ENCODE results near the gene MICAL3.

Gene MICAL3

DNA sequence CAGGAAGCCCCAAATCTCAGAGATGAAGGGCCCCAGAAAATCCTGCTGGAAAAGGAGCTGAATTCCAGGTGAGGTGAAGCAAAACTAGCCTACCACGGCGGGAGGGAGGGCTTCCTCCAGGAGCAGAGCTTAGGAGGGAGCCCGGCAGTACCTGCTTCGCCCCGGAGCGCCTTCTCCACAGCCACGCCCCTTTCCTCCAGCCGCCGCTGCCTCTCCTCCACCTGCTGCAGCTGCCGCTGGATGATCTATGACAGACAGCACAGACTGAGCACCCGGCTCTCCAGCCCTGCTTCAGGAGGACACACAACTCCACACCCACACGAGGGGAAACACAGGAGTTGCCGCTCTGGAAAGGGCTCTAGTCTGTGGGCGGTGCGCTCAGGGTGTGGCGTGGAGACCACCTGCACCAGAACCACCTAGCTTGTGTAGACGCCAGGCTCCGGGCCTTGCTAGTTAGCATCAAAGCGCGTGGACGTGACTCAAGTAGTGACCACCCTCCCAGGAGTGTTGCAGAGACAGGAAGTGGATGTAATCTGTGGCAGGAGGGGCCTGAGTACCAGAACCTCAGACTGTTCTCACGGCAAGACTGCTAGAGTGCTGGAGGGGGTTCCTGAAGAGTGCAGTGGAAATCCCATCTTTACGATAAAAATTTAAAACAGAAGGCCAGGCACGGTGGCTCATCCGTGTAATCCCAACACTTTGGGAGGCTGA is 215.5 kb downstream of the MICAL3 start:
- TF ChIP-seq, protein P1, sequence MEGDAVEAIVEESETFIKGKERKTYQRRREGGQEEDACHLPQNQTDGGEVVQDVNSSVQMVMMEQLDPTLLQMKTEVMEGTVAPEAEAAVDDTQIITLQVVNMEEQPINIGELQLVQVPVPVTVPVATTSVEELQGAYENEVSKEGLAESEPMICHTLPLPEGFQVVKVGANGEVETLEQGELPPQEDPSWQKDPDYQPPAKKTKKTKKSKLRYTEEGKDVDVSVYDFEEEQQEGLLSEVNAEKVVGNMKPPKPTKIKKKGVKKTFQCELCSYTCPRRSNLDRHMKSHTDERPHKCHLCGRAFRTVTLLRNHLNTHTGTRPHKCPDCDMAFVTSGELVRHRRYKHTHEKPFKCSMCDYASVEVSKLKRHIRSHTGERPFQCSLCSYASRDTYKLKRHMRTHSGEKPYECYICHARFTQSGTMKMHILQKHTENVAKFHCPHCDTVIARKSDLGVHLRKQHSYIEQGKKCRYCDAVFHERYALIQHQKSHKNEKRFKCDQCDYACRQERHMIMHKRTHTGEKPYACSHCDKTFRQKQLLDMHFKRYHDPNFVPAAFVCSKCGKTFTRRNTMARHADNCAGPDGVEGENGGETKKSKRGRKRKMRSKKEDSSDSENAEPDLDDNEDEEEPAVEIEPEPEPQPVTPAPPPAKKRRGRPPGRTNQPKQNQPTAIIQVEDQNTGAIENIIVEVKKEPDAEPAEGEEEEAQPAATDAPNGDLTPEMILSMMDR (IDR thresholded peaks at IDR 0.05): no peak
- TF ChIP-seq ZFX (IDR thresholded peaks at IDR 0.05; ENCODE audit: borderline replicate concordance): no peak
- no peak overlapping the region for H3K27ac ChIP-seq

DNA sequence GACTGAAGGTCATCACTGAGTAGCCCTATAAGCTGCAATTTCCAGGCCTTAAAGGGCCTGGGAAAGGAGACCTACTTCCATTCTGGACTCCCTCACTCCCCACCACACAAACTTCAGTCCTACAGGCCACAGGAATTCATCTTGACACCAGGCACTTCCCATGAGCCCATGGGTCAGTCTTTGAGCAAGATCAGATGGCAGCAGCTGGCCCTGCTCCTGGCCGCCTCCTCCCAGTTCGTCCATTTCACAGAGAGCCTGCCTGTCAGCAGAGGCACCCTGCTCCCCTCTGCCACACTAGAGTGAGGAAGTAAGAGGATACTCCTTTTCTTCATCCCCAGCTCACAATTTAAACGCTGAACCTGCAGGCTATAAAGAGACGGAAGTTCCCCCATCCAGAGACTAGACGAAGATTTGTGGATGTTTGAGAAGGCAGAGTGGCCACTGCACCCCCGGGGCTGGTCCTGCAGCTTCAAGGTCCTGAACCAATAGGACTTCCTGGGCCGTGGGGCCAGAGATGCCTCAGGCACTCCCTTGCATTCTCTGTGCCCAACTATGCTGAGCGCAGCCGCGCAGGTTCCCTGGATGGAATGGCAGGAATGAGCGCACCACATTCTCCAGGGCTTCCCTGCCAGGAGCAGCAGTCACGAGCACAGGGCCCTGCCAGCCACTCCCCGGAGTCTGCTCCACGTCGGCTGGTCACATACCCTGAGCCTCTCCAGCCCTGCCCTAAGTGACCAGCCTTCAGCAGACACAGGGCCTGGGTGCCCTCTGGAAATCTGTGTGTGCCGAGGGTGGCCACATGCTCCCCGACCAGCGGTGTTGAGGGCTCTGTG is 216.6 kb downstream of the MICAL3 start:
- TF ChIP-seq, protein P1 (IDR thresholded peaks at IDR 0.05): no peak
- no peak for TF ChIP-seq ZFX (IDR thresholded peaks at IDR 0.05; ENCODE audit: borderline replicate concordance)
- H3K27ac ChIP-seq: no peak overlapping the region

DNA sequence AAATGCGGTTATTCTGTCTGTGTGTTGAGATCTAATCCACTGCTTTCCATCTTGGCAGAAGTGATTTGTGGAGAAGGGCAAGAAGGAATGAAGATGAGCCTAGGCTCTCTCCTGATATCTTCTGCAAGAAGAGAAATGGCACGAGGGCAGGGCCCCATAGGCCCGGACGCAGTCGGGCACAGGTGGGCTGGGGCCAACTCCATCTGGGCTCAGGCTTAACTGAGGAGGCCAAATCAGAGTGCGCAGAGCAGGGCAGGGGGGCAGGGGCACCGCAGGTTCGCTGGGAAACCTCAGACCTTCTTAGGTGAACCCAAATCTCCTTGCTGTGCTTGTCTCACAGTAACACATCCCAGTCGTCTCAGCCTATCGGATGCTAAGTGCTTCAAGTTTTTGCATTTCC is 217.3 kb downstream of the MICAL3 start:
- TF ChIP-seq, protein P1 (IDR thresholded peaks at IDR 0.05): no peak
- no peak for TF ChIP-seq ZFX (IDR thresholded peaks at IDR 0.05; ENCODE audit: borderline replicate concordance)
- H3K27ac ChIP-seq: no peak overlapping the region

DNA sequence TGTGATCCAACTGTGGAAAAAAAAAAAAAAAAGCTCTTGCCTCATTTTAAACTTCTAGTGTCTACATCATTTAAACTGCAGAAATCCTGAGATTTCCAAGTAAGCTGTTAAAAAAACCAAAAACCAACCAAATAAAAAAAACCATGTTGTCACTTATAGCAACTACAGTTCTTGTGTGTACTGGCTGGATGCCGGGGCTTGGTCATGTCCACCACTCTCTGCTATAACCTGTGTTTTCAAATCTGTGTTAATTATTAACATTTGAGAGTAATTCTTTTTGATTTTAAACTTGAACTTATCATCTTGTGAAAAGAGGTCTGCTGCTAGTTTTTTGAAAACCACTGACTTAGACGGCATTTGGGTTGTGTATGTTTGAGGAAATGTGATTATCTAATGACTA is 217.9 kb downstream of the MICAL3 start:
- TF ChIP-seq, protein P1 (IDR thresholded peaks at IDR 0.05): no peak
- no peak for TF ChIP-seq ZFX (IDR thresholded peaks at IDR 0.05; ENCODE audit: borderline replicate concordance)
- H3K27ac ChIP-seq: no peak overlapping the region

DNA sequence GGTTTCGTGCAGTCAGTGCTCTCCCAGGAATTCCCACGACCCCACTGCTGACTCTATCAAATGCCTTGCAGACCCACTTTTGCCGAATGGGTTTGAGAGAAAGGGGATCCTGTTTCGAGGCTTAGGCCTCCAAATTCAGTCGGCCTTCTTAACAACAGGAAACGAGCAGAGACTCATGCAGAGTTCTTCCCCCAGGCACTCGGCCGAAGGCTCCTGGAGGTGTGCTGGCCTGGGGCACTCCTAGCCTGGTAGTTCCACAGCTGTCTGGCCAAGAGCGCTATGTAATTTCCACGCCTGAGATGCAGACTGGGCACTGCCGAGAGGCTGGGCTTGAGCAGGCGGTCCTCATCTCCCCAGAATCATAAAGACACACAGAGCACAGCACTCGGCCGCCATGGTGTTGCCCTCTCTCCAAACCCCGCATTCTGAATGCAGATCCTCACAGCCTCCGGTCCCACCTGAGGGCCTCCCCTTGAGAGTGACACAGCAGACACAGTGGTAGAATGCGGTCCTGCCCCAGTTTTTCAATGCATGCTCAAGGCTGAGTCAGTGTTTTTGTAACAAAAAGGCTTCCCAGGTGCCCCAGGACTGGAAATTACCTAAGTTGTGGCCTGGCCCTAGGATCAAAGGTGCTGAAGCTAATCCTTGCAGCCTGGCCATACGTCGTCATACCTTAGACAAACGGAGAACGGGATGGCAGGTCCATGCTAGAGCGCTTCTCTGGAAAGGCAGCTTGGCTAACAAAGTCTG is 219.9 kb downstream of the MICAL3 start:
- H3K27ac ChIP-seq: no peak overlapping the region
- TF ChIP-seq, protein P1 (IDR thresholded peaks at IDR 0.05): no peak
- no peak for TF ChIP-seq ZFX (IDR thresholded peaks at IDR 0.05; ENCODE audit: borderline replicate concordance)

DNA sequence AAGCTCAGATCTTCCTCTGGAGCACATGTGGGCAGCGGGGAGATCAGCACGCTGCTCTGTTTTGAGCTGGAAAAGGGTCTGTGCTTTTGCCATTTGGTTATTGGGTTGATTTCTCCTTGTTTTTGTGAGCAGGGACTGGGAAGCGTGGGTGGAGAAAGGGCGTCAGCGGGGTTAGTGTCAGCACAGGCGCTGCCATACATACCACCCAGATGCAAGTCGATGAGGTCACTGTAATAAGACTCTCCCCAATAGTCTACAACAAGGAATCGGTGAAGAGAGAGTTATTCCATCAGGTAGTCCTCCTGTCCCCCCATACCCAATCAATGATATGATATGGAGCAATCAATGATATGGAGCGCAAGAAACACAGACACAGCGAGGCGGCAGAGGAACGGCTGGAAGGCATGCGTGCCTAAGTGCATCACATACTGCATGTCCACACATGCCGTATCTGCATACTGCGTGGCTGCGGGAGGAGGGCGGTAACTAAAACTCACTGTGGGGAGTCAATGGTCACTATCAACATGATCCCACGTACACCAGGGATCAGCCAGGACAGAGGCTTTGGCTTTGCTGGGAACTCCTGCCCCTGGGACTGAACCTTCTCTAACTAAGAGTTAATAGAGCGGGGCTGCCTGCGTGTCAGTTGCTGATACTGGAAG is 220.6 kb downstream of the MICAL3 start:
- no peak overlapping the region for H3K27ac ChIP-seq
- TF ChIP-seq, protein P1 (IDR thresholded peaks at IDR 0.05): no peak
- TF ChIP-seq ZFX (IDR thresholded peaks at IDR 0.05; ENCODE audit: borderline replicate concordance): no peak
